GM19468 (cell line): Measurements from ENCODE around the gene PARVB.

Source experiments
- ATAC-seq: cut with Tn5 transposase; IDR thresholded peaks from one replicate; pipeline ENCODE4 v1.9.1; 2021; ENCODE audit warnings: mild to moderate bottlenecking, moderate library complexity, moderate number of reproducible peaks; ENCODE audit not compliant: unreplicated experiment; ENCODE audit errors: extremely low read depth

The PARVB gene

GRCh38 chr22:44126807-44127206 lies 102.7 kb downstream of the PARVB start:
- no peak for ATAC-seq

GRCh38 chr22:44127356-44127755 lies 103.3 kb downstream of the PARVB start:
- no peak for ATAC-seq

GRCh38 chr22:44128958-44129618 lies 105.0 kb downstream of the PARVB start:
- no peak for ATAC-seq

GRCh38 chr22:44129619-44129976 lies 105.5 kb downstream of the PARVB start:
- ATAC-seq = no peak

- ATAC-seq = no peak
These were observed 106.1 kb downstream of the PARVB start for GRCh38 chr22:44130076-44130711.

GRCh38 chr22:44131412-44131811 lies 107.3 kb downstream of the PARVB start:
- no peak for ATAC-seq

GRCh38 chr22:44131989-44132685 lies 108.0 kb downstream of the PARVB start:
- ATAC-seq = no peak

- no peak for ATAC-seq
These were observed 108.6 kb downstream of the PARVB start for GRCh38 chr22:44132724-44133123.

GRCh38 chr22:44133161-44133560 lies 109.1 kb downstream of the PARVB start:
- no peak for ATAC-seq

- ATAC-seq = no peak
These were observed 109.9 kb downstream of the PARVB start for GRCh38 chr22:44133901-44134571.

- ATAC-seq = no peak
These were observed 112.0 kb downstream of the PARVB start for GRCh38 chr22:44136112-44136511.

GRCh38 chr22:44136786-44137185 lies 112.7 kb downstream of the PARVB start:
- no peak for ATAC-seq

- no peak for ATAC-seq
These were observed 113.3 kb downstream of the PARVB start for GRCh38 chr22:44137415-44137814.

- no peak for ATAC-seq
These were observed 115.7 kb downstream of the PARVB start for GRCh38 chr22:44139773-44140172.

GRCh38 chr22:44142421-44143104 lies 118.5 kb downstream of the PARVB start:
- ATAC-seq = no peak

- no peak for ATAC-seq
These were observed 119.0 kb downstream of the PARVB start for GRCh38 chr22:44143105-44143474.

GRCh38 chr22:44143579-44143978 lies 119.5 kb downstream of the PARVB start:
- ATAC-seq = no peak

GRCh38 chr22:44144046-44144569 lies 120.0 kb downstream of the PARVB start:
- ATAC-seq = no peak

GRCh38 chr22:44145544-44145943 lies 121.4 kb downstream of the PARVB start:
- ATAC-seq = no peak
